ENCODE results near the gene FSTL1.

DNA sequence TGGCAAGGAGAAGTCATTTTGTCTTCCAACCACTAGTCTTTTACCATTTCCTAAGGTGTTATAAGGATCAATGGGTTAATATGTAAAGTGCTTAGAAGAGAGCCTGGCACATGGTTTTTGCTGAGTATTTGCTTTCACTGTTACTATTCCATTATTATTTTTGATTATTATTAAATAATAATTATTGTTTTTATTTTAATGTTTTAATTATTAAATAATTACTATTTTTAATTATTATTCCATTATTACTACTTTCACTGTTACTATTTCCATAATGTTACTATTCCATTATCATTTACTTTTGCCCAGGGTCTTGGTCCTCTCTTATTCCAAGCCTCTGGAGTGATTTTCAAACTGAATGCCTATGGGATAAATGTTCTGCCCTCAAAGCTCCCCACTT is 48.5 kb downstream of the FSTL1 start:
- TF ChIP-seq CTCF (IDR thresholded peaks at IDR 0.05; ENCODE audit: low read length), result no peak
- TF ChIP-seq EZH2 (IDR thresholded peaks at IDR 0.05; ENCODE audit: borderline replicate concordance, low read length), result no peak

All from OCI-LY1 (cell line).